Measurements from ENCODE around the gene VAMP2.

Gene VAMP2

DNA sequence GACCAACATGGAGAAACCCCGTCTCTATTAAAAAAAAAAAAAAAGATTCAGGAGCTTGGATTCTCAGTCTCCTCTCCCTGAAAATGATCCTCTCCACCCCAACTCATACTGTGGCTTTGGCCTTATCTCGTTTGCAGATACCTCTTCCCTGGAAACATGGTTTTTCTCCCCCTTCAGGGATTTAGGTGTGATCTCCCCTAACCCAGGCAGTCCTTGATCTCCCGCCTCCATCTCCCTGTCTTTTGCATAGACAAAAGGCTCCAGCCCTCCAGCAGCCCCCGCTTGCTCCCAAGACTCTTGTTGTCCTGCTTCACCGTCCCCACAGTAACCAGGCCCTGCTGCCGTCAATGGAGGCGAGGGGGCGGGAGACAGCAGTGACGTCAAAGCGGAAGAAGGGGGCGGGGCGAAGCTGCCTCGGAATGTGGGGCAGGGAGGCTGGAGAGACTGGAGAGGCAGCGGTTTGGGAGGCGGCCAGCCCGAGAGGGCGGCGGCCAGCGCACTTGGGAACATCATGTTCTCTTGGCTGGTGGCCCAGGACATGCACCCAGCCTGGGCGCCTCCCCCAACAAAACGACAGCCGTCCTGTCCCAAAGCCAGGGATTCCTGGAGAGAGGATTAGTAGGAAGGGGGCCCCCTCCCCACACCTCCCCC is 8.7 kb downstream of the VAMP2 start:
- DNase-seq = peak; percentile 82 to 87

DNA sequence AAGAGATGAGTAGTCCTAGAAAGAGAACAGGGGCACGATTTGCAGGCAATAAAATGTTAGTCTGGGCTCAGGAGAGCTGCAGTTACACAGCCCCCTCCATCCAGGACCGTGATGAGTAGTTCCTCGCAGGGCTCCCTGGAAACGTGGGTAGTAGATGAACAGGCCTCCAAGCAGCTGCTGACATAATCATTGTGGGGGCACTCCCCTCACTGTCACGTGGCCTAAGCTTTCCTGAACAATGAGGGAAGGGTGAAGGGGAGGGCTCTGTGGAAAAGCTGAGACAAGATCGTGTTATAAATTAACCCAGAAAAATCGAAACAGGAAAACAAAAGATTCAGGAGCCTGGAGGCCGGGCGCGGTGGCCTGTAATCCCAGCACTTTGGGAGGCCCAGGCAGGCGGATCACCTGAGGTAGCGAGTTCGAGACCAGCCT is 9.2 kb downstream of the VAMP2 start:
- DNase-seq = peak; percentile 48 to 50

- no peak for DNase-seq
Measured at GRCh38 chr17:8153031-8153451, 9.7 kb downstream of the VAMP2 start.

- DNase-seq = peak; percentile 86 to 88
Measured at GRCh38 chr17:8152112-8152775, 10.5 kb downstream of the VAMP2 start, which contains the start of gene PER1. Gene PER1, minus strand, starts transcription at chr17:8152404. Its CDS starts 1,698 bp downstream, at chr17:8150706.

DNA sequence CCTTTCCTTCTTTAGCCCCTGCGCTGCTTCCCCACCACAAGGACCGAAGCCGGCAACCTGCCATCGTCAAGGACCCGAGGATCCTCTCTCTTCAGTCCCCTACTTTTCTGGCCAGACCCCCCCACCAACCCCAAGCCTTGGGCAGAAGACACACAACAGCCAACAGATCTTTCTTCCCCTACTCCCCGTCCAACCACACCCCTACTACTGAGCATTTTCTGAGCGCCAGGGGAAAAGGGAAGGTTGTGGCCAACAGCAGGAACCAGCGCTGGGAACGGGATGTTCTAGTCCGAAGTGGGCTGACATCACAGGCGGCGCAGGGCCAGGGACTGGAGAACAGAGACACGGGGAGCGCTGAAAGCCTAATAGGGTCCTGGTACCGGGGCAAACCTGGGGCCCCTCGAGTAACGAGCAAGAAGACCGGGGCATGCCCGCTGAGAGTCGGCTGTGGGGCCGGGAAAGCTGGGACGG is 11.1 kb downstream of the VAMP2 start:
- DNase-seq = no peak

- DNase-seq = peak; percentile 77 to 79
Measured at GRCh38 chr17:8151120-8151640, 11.6 kb downstream of the VAMP2 start.

GRCh38 chr17:8150194-8151119 is 12.3 kb downstream of the VAMP2 start:
- DNase-seq = no peak

GRCh38 chr17:8149419-8150193 is 13.1 kb downstream of the VAMP2 start:
- no peak for DNase-seq

DNA sequence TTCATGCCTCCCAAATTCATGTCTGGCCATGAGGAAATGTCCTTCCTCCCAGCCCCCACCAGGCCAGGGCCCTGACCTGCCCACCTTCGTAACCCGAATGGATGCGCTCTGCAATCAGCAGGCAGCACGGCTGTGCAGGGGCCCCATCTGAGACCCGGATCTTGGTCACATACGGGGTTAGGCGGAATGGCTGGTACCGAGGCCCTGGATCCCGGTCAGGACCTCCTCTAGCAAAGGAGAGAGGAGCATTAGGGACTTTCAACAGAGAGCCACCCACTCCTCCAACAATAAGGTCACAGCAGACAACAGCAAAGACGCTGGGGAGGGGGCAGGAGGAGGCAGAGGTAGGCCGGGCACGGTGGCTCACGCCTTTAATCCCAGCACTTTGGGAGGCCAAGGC is 14.2 kb downstream of the VAMP2 start:
- DNase-seq = no peak

DNA sequence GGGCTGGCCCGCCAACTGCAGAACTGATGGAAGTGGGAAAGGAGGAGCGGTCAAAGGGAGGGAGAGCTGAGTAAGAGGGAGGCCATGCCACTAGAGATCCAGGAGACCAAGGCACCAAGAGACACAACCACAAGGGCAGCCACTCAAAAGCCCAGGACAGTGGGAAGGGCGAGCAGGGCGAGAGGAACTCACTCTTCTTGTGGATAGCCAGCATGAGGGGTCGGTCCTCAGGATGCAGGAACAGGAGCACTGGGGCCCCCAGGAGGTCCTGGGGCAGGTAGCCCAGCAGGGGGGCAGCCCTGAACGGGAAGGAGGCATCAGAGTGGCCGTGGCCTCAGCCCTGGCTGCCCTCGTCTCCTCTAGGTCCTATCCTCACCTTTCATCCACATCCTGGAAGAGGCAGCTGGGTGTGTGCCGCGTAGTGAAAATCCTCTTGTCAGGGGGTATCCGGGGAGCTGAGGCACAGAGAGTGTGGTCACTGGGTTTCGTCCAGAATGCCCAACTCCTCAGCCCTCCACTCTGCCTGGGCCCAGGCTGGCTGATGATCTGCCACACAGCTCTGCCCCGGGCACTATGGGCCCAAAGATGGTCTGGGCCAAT is 14.8 kb downstream of the VAMP2 start:
- DNase-seq = no peak

GRCh38 chr17:8147141-8147804 is 15.5 kb downstream of the VAMP2 start:
- DNase-seq = no peak

DNA sequence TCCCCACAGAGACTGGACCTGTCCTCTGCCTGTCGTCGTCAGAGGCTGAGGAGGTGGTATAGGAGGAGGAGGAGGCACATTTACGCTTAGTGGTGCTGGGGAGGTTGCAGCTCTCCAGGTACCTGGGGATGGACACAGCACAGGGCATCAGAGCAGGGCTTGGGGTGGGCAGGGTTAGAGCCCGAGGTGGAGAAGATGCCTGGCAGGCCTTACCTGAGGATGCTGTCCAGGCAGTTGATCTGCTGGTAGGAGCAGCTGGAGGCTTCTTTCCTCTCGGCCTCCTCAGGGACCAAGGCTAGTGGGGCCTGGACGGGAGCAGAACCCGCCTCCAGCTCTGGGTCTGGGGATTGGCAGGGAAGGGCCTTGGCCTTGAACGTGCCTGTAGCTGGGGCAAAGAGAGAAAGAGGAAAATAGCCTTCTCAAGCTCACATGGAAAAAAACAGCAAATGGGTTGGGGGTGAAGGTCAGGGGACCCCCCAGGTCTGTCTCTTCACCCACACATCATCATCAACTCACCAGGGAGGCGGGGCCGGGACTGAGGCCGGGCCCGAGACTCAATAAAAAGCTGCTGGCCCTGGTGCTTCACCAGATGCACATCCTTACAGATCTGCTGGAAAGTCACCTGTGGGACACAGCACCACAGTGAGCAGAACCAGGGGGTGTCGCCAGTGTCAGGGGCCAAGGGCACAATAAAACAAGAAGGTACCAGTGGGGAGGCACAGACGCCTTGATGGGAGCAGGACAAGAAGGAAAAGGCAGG is 16.2 kb downstream of the VAMP2 start:
- no peak for DNase-seq

DNA sequence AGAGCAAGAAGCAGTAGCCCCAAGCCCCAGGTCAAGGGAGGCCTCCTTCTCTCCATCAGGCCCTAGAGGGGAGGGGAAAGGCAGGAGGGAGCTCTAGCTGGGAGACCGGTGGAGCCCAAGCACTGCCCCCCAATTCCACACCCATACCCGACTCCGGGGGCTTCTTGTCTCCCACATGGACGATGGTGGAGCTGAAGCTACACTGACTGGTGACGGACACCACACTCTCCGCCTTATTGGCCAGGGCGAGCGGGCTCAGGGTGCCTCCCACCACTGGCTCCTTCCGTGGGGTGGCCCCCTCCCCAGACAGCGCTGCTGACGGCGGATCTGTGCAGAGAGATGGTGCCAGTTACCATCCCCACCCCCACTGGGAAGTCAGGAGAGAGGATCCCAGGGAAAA is 16.9 kb downstream of the VAMP2 start:
- DNase-seq = no peak

- no peak for DNase-seq
Measured at GRCh38 chr17:8144401-8145231, 18.1 kb downstream of the VAMP2 start.

- DNase-seq = no peak
Measured at GRCh38 chr17:8143581-8144400, 19.0 kb downstream of the VAMP2 start.

GRCh38 chr17:8142887-8143580 is 19.7 kb downstream of the VAMP2 start:
- DNase-seq = no peak

DNA sequence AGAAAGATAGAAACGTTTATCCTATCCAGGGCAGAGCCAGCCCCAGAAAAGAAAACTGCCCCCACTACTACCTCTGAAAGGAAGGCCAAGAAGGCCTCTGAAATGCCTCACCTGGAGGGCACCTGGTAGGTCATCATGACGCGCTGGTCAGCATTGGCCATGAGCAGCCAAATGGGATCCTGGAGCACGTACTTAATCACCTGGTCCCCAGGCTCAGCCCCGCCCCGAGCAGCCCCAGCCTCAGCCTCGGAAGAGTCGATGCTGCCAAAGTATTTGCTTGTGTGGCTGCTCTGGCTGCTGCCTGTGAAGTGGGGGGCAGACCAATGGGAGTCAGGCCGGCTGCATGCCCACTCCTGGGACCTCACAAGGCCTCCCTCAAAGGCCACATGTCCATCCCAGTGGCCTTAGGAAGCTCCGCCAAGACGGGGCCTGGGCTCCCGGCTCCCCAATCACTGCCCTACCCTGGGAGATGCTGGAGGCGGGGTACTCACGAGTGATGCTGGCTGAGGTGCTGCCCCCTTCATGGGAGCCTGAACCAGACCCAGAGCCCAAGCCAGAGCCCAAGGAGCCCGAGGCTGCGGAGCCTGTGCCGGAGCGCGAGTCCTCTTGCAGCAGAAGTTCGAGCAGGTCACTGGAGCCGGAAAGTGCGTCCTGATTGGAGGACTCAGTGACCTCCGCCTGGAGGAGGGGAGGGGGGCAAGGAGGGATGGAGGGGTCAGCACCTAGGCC is 20.4 kb downstream of the VAMP2 start:
- no peak for DNase-seq

All from stimulated activated CD4-positive, alpha-beta T cell treated with anti-CD3 and anti-CD28 coated beads, Interleukin-2, amount 100 ng/mL, for 48 hours (primary cell).